Trophoblast cell (in vitro differentiated cells and primary cell): ENCODE results near the gene AAGAB.

Source experiments
- DNase-seq, 2 donors: peaks; one replicate each; pipeline ENCODE4 v3.0.0-alpha.2; 2016
- H2AFZ ChIP-seq: 2 replicates; pipeline ENCODE4 v1.6.1; 2013; ENCODE audit warnings: low read length, moderate library complexity, mild to moderate bottlenecking; ENCODE audit not compliant: insufficient read depth, poor library complexity
- H2AK5ac ChIP-seq: 2 replicates; pipeline ENCODE4 v1.6.1; 2013; ENCODE audit warnings: mild to moderate bottlenecking, low read length
- H2BK120ac ChIP-seq: 2 replicates; pipeline ENCODE4 v1.6.1; 2013; ENCODE audit warnings: low read length, mild to moderate bottlenecking, moderate library complexity; ENCODE audit not compliant: insufficient read depth, poor library complexity
- H2BK12ac ChIP-seq: 2 replicates; pipeline ENCODE4 v1.6.1; 2013; ENCODE audit warnings: mild to moderate bottlenecking, low read length, moderate library complexity
- H2BK5ac ChIP-seq: 2 replicates; pipeline ENCODE4 v1.6.1; 2013; ENCODE audit warnings: low read length, low read depth, moderate library complexity, mild to moderate bottlenecking; ENCODE audit not compliant: poor library complexity
- H3K14ac ChIP-seq: 2 replicates; pipeline ENCODE4 v1.6.1; 2013; ENCODE audit warnings: mild to moderate bottlenecking, low read length
- H3K18ac ChIP-seq: 2 replicates; pipeline ENCODE4 v1.6.1; 2013; ENCODE audit warnings: mild to moderate bottlenecking, low read length
- H3K23ac ChIP-seq: 2 replicates; pipeline ENCODE4 v1.6.1; 2013; ENCODE audit warnings: low read length
- H3K27ac ChIP-seq: 2 replicates; pipeline ENCODE4 v1.5.1; 2013; ENCODE audit warnings: low read depth, mild to moderate bottlenecking, inconsistent platforms, low read length, moderate library complexity
- H3K27me3 ChIP-seq: 2 replicates; pipeline ENCODE4 v1.6.1; 2013; ENCODE audit warnings: inconsistent platforms, mild to moderate bottlenecking, low read length, moderate library complexity; ENCODE audit not compliant: insufficient read depth
- H3K36me3 ChIP-seq, 2 experiments: 1 replicate in 1 of 2; 2 replicates in 1 of 2; pipeline ENCODE4 v1.6.1; 2013; ENCODE audit warnings: low read length in 2 of 2, mild to moderate bottlenecking in 2 of 2, moderate library complexity in 1 of 2; ENCODE audit not compliant: insufficient read depth in 2 of 2, control insufficient read depth in 1 of 2
- H3K4ac ChIP-seq: 2 replicates; pipeline ENCODE4 v1.6.1; 2013; ENCODE audit warnings: low read depth, mild to moderate bottlenecking, low read length, moderate library complexity
- H3K4me1 ChIP-seq, 2 experiments: 1 replicate in 1 of 2; 2 replicates in 1 of 2; pipeline ENCODE4 v1.6.1; 2013; ENCODE audit warnings: low read length in 2 of 2, mild to moderate bottlenecking in 2 of 2, moderate library complexity in 1 of 2; ENCODE audit not compliant: insufficient read depth in 2 of 2, control insufficient read depth in 1 of 2
- H3K4me2 ChIP-seq: 2 replicates; pipeline ENCODE4 v1.6.1; 2013; ENCODE audit warnings: inconsistent platforms, mild to moderate bottlenecking, low read length, moderate library complexity
- H3K4me3 ChIP-seq: 2 replicates; pipeline ENCODE4 v1.5.1; 2013; ENCODE audit warnings: mild to moderate bottlenecking, low read depth, low read length, inconsistent platforms
- H3K79me1 ChIP-seq: one replicate; pipeline ENCODE4 v1.6.1; 2013; ENCODE audit warnings: low read length
- H3K79me2 ChIP-seq: 2 replicates; pipeline ENCODE4 v1.6.1; 2013; ENCODE audit warnings: low read length, mild to moderate bottlenecking; ENCODE audit not compliant: control insufficient read depth, insufficient read depth, poor library complexity
- H3K9ac ChIP-seq: 2 replicates; pipeline ENCODE4 v1.6.1; 2013; ENCODE audit warnings: mild to moderate bottlenecking, low read length
- H3K9me3 ChIP-seq: 2 replicates; pipeline ENCODE4 v1.6.1; 2013; ENCODE audit warnings: low read depth, mild to moderate bottlenecking, control low read depth, inconsistent platforms, low read length; ENCODE audit not compliant: insufficient read depth
- H4K12ac ChIP-seq: 2 replicates; pipeline ENCODE4 v1.6.1; 2013; ENCODE audit warnings: low read depth, mild to moderate bottlenecking, low read length, moderate library complexity
- H4K8ac ChIP-seq: 2 replicates; pipeline ENCODE4 v1.6.1; 2013; ENCODE audit warnings: low read depth, mild to moderate bottlenecking, low read length, moderate library complexity
- H4K91ac ChIP-seq: one replicate; pipeline ENCODE4 v1.6.1; 2013; ENCODE audit warnings: low read depth, mild to moderate bottlenecking, low read length, moderate library complexity
- whole genome bisulfite sequencing: extraction: QIAGEN DNeasy Blood & Tissue Kit; methylation state at CpG from one replicate; pipeline ENCODE4 v1.1.7; 2013; ENCODE audit warnings: missing lambda C conversion rate; ENCODE audit not compliant: insufficient read length, insufficient coverage; ENCODE audit errors: extremely low coverage; 5-methylcytosine and 5-hydroxymethylcytosine counted together

Gene AAGAB

GRCh38 chr15:67267951-67268941, 13.8 kb upstream of the AAGAB start:
- H2AK5ac ChIP-seq, result no peak overlapping the region
- H3K18ac ChIP-seq, result no peak overlapping the region
- no peak overlapping the region for H2BK12ac ChIP-seq
- no peaks in the 10 kb centered on the region for H3K79me1 ChIP-seq
- no peak overlapping the region for H4K12ac ChIP-seq
- no peak overlapping the region for H3K4ac ChIP-seq
- H3K36me3 ChIP-seq, result no peaks in the 10 kb centered on the region
- no peak overlapping the region for H3K9ac ChIP-seq
- H3K9me3 ChIP-seq, result no peaks in the 10 kb centered on the region
- no peak overlapping the region for H2AFZ ChIP-seq
- no peak overlapping the region for H2BK5ac ChIP-seq
- no peaks in the 10 kb centered on the region for H3K4me1 ChIP-seq
- no peak for DNase-seq
- WGBS, result no CpG with 5 or more reads among the region's 9 CpGs
- no peaks in the 10 kb centered on the region for H3K79me2 ChIP-seq
- H4K8ac ChIP-seq, result no peak overlapping the region
- no peak overlapping the region for H2BK120ac ChIP-seq
- no peak overlapping the region for H3K14ac ChIP-seq
- no peaks in the 10 kb centered on the region for H3K27me3 ChIP-seq
- H3K4me2 ChIP-seq, result no peak overlapping the region
- H4K91ac ChIP-seq, result no peak overlapping the region
- H3K4me3 ChIP-seq, result no peak overlapping the region
- no peak overlapping the region for H3K27ac ChIP-seq
- no peak overlapping the region for H3K23ac ChIP-seq

DNA sequence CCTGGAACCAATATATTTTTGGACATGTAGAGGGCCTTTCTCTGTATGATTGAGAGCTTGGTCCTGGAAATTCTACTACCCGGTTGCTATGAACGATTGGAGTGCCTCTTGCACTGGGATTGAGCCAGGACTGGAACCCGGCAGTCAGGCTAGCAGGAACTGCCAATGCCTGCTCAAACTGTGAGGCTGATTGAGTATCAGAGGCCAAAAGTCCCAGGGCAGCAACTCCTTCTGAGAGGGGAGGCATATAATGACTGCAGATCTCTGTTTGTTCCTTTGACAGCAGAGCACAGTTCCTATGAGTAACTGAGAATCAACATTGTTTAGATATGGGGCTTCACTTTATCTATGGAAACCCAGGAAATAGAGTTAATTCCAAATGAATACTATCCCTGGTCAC, 13.0 kb upstream of the AAGAB start:
- DNase-seq, result no peak
- H3K23ac ChIP-seq, result no peak overlapping the region
- no peak overlapping the region for H4K8ac ChIP-seq
- H3K14ac ChIP-seq, result no peak overlapping the region
- H3K79me1 ChIP-seq, result no peaks in the 10 kb centered on the region
- no peaks in the 10 kb centered on the region for H3K79me2 ChIP-seq
- WGBS, result no CpG with 5 or more reads among the region's 3 CpGs
- H3K18ac ChIP-seq, result no peak overlapping the region
- H3K4me3 ChIP-seq, result no peak overlapping the region
- H4K91ac ChIP-seq, result no peak overlapping the region
- no peak overlapping the region for H3K4ac ChIP-seq
- H2BK5ac ChIP-seq, result no peak overlapping the region
- H2AFZ ChIP-seq, result no peak overlapping the region
- H2AK5ac ChIP-seq, result no peak overlapping the region
- H2BK120ac ChIP-seq, result no peak overlapping the region
- no peak overlapping the region for H4K12ac ChIP-seq
- H2BK12ac ChIP-seq, result no peak overlapping the region
- no peaks in the 10 kb centered on the region for H3K36me3 ChIP-seq
- H3K27me3 ChIP-seq, result no peaks in the 10 kb centered on the region
- no peaks in the 10 kb centered on the region for H3K9me3 ChIP-seq
- H3K4me1 ChIP-seq, result no peaks in the 10 kb centered on the region
- no peak overlapping the region for H3K9ac ChIP-seq
- no peak overlapping the region for H3K27ac ChIP-seq
- H3K4me2 ChIP-seq, result no peak overlapping the region

DNA sequence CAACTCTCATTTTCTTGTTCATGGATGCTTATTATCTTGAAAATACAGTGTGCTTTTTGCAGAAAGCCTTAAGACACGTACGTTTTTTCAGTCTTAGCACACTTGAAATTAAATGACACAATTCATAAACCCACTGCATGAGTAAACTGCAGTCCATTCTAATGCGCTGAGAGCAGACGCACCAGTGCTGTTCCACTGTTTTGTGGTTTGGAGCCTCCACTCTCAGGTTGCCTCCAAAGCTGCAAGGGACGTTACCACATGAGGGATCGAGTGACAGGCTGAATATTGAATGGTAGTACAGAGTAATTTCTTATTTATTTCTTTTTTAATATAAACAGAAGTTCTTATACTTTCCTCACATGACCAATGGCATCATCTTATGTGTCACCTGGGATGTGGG, 12.4 kb upstream of the AAGAB start:
- Histone ChIP-seq H3K9ac (no peak overlapping the region), H3K79me1 (no peaks in the 10 kb centered on the region), H3K14ac (no peak overlapping the region), H3K23ac (no peak overlapping the region), H4K8ac (no peak overlapping the region), H3K36me3 (no peaks in the 10 kb centered on the region), H3K27ac (no peak overlapping the region), H3K9me3 (no peaks in the 10 kb centered on the region), H3K4me2 (no peak overlapping the region), H2BK5ac (no peak overlapping the region), H3K4me3 (no peak overlapping the region), H3K4me1 (no peaks in the 10 kb centered on the region), H2AK5ac (no peak overlapping the region), H3K18ac (no peak overlapping the region), H3K4ac (no peak overlapping the region), H3K27me3 (no peaks in the 10 kb centered on the region), H2AFZ (no peak overlapping the region), H4K12ac (no peak overlapping the region), H4K91ac (no peak overlapping the region), H2BK12ac (no peak overlapping the region), H2BK120ac (no peak overlapping the region), H3K79me2 (no peaks in the 10 kb centered on the region)
- WGBS, result no CpG with 5 or more reads among the region's 6 CpGs
- DNase-seq, result no peak

GRCh38 chr15:67259806-67260205, 5.3 kb upstream of the AAGAB start:
- no peak overlapping the region for H3K14ac ChIP-seq
- no peak overlapping the region for H4K12ac ChIP-seq
- no peaks in the 10 kb centered on the region for H3K4me1 ChIP-seq
- H2BK120ac ChIP-seq, result no peak overlapping the region
- no peaks in the 10 kb centered on the region for H3K79me2 ChIP-seq
- H3K27me3 ChIP-seq, result no peaks in the 10 kb centered on the region
- no peak overlapping the region for H3K4me3 ChIP-seq
- no peak overlapping the region for H3K4me2 ChIP-seq
- H3K9ac ChIP-seq, result no peak overlapping the region
- no peak overlapping the region for H2BK12ac ChIP-seq
- H3K9me3 ChIP-seq, result no peaks in the 10 kb centered on the region
- no peak overlapping the region for H4K91ac ChIP-seq
- no peak overlapping the region for H3K4ac ChIP-seq
- H4K8ac ChIP-seq, result no peak overlapping the region
- no peak overlapping the region for H2BK5ac ChIP-seq
- no peak overlapping the region for H3K27ac ChIP-seq
- H3K79me1 ChIP-seq, result peaks cover 2% of the 10 kb centered on the region
- no peak overlapping the region for H3K18ac ChIP-seq
- no peak overlapping the region for H2AFZ ChIP-seq
- H3K23ac ChIP-seq, result no peak overlapping the region
- H3K36me3 ChIP-seq, result no peaks in the 10 kb centered on the region
- DNase-seq, result no peak
- no peak overlapping the region for H2AK5ac ChIP-seq
